A673 (cell line): ENCODE data around the gene TEP1. TPM values are rescaled to one million over a fixed set of nuclear protein-coding genes. Genes with fewer than 3 reads are reported as not detected.

Experiments
- BruUV-seq: library from RNA; stranded (reverse); fragments of 400-500 nt; replicated peaks from 2 replicates; lab custom pipeline; 2021; lab: Mats Ljungman, UMichigan
- CTCF ChIA-PET: fragments of 300-600 bp; sonication (Branson Sonifier 250); formaldehyde crosslinking; loops from one replicate; lab custom pipeline; 2022; ENCODE audit warnings: antibody characterized with exemption; lab: Charles Lee
- POLR2A ChIA-PET: fragments of 300-600 bp; sonication (Branson Sonifier 250); formaldehyde crosslinking; loops from one replicate; lab custom pipeline; 2022; ENCODE audit warnings: antibody characterized with exemption; ENCODE audit not compliant: low non-redundant PET; lab: Charles Lee
- DNase-seq: peaks from one replicate; pipeline ENCODE4 v3.0.0-alpha.2; 2015; ENCODE audit warnings: low spot score
- H3K27ac ChIP-seq: fragments of 200-600 bp; sonication (generic); 2 replicates; pipeline ENCODE4 v1.5.1; 2016; ENCODE audit warnings: mixed run types, low read depth, mild to moderate bottlenecking, mixed read lengths, antibody characterized with exemption, low read length; ENCODE audit not compliant: poor library complexity, severe bottlenecking
- H3K27me3 ChIP-seq: fragments of 200-600 bp; sonication (generic); replicated peaks from 2 replicates; pipeline ENCODE4 v1.6.1; 2017; ENCODE audit warnings: mixed run types, low read depth, mild to moderate bottlenecking, mixed read lengths, antibody characterized with exemption, low read length; ENCODE audit not compliant: insufficient read depth, poor library complexity
- H3K36me3 ChIP-seq: fragments of 200-600 bp; sonication (generic); 2 replicates; pipeline ENCODE4 v1.6.1; 2016; ENCODE audit warnings: mixed run types, mild to moderate bottlenecking, mixed read lengths, antibody characterized with exemption, low read length; ENCODE audit not compliant: insufficient read depth, poor library complexity, severe bottlenecking
- H3K4me1 ChIP-seq: fragments of 200-600 bp; sonication (generic); 2 replicates; pipeline ENCODE4 v1.6.1; 2017; ENCODE audit warnings: mixed run types, mild to moderate bottlenecking, mixed read lengths, antibody characterized with exemption, low read length; ENCODE audit not compliant: insufficient read depth, poor library complexity, severe bottlenecking
- H3K4me3 ChIP-seq: fragments of 200-600 bp; sonication (generic); 2 replicates; pipeline ENCODE4 v1.5.1; 2016; ENCODE audit warnings: low read depth, mixed run types, mild to moderate bottlenecking, mixed read lengths, low read length; ENCODE audit not compliant: poor library complexity, severe bottlenecking
- H3K9me3 ChIP-seq: fragments of 200-600 bp; sonication (generic); 2 replicates; pipeline ENCODE4 v1.6.1; 2016; ENCODE audit warnings: mixed run types, low read depth, mild to moderate bottlenecking, mixed read lengths, antibody characterized with exemption, low read length; ENCODE audit not compliant: poor library complexity, severe bottlenecking
- EZH2 ChIP-seq: fragments of 200-600 bp; sonication (generic); IDR thresholded peaks from 2 replicates; pipeline ENCODE4 v1.6.1; 2017; ENCODE audit warnings: borderline replicate concordance, low read depth, mild to moderate bottlenecking, mixed read lengths, antibody characterized with exemption, low read length; ENCODE audit not compliant: poor library complexity, severe bottlenecking
- intact Hi-C: fragments of 100-400 bp; cut with micrococcal nuclease; formaldehyde crosslinking; loops from one replicate; pipeline ENCODE4 v1.10.0; 2022; ENCODE audit not compliant: unreplicated experiment
- total RNA-seq: library from RNA; stranded (reverse); gene quantifications from 2 replicates; pipeline ENCODE4 v1.2.3, GENCODE V29; 2021
- TF ChIP-seq, protein P1 (sequence below): fragments of 300-800, 200-600 bp; sonication (generic); conservative IDR thresholded peaks from 2 replicates; pipeline ENCODE4 v1.5.1; 2017; ENCODE audit warnings: low read depth, mild to moderate bottlenecking, antibody characterized with exemption, low read length, moderate library complexity, mixed read lengths

TEP1 gene
- total RNA-seq, 1 experiment from 2014 or later = 12.3 TPM

DNA sequence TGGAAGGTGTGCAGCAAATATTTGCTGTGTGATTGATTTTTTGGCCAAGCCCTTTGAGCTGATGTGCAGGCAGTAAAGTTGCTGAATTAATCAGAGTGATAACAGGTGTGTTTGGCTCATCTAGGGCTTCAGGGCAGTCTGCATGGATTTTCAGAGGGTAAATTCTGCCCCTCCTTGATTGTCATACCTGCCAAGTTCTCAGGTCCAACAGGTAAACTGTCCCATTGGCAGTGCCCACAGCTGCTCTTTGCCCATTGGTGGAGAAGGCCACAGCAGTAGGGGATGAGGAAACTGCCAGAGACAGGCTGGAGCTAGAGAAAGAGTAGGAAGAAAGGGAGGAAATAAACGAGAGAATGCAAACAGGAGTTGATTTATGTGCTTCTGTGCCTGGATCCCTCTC is 33.6 kb downstream of the TEP1 start:
- CTCF ChIA-PET = no interaction called here
- H3K36me3 ChIP-seq = peaks cover 15% of the 10 kb centered on the region
- H3K27me3 ChIP-seq = no peaks in the 10 kb centered on the region
- no peaks in the 10 kb centered on the region for H3K4me1 ChIP-seq
- no TSS peak for BruUV-seq
- no peak overlapping the region for H3K4me3 ChIP-seq
- no peak for TF ChIP-seq EZH2
- TF ChIP-seq, protein P1, sequence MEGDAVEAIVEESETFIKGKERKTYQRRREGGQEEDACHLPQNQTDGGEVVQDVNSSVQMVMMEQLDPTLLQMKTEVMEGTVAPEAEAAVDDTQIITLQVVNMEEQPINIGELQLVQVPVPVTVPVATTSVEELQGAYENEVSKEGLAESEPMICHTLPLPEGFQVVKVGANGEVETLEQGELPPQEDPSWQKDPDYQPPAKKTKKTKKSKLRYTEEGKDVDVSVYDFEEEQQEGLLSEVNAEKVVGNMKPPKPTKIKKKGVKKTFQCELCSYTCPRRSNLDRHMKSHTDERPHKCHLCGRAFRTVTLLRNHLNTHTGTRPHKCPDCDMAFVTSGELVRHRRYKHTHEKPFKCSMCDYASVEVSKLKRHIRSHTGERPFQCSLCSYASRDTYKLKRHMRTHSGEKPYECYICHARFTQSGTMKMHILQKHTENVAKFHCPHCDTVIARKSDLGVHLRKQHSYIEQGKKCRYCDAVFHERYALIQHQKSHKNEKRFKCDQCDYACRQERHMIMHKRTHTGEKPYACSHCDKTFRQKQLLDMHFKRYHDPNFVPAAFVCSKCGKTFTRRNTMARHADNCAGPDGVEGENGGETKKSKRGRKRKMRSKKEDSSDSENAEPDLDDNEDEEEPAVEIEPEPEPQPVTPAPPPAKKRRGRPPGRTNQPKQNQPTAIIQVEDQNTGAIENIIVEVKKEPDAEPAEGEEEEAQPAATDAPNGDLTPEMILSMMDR = no peak
- POLR2A ChIA-PET = no interaction called here
- DNase-seq = no peak
- no peak overlapping the region for H3K27ac ChIP-seq
- no peaks in the 10 kb centered on the region for H3K9me3 ChIP-seq
- intact Hi-C loops = no loop called here

DNA sequence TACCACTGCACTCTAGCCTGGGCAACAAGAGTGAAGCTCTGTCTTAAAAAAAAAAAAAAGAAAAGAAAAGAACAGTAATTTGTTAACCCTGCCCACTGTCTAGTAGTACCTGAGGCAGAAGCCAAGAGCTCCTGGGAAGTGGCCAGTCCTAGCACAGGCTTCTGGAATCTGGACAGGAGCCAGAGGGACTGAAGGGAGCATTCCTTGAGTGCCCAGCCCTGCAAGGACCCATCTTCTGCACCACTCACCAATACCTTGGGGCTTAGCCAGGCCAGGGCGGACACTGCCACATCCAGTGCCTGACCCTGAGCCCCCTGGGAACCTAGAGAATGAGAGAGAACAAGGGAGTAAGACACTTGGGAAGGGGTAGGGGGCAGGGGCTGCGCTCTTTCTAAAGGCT is 36.1 kb downstream of the TEP1 start:
- POLR2A ChIA-PET = no interaction called here
- no peaks in the 10 kb centered on the region for H3K27me3 ChIP-seq
- CTCF ChIA-PET = interaction anchor here (0.5 kb wide), 1 partner anchor 152 kb away, joined by 4 read pairs; no protein-coding TSS in a partner anchor
- TF ChIP-seq, protein P1 = no peak
- no peak for TF ChIP-seq EZH2
- H3K4me3 ChIP-seq = no peak overlapping the region
- no TSS peak for BruUV-seq
- no peak overlapping the region for H3K27ac ChIP-seq
- no peaks in the 10 kb centered on the region for H3K4me1 ChIP-seq
- no peaks in the 10 kb centered on the region for H3K9me3 ChIP-seq
- H3K36me3 ChIP-seq = peaks cover 18% of the 10 kb centered on the region
- no peak for DNase-seq
- intact Hi-C loops = no loop called here

DNA sequence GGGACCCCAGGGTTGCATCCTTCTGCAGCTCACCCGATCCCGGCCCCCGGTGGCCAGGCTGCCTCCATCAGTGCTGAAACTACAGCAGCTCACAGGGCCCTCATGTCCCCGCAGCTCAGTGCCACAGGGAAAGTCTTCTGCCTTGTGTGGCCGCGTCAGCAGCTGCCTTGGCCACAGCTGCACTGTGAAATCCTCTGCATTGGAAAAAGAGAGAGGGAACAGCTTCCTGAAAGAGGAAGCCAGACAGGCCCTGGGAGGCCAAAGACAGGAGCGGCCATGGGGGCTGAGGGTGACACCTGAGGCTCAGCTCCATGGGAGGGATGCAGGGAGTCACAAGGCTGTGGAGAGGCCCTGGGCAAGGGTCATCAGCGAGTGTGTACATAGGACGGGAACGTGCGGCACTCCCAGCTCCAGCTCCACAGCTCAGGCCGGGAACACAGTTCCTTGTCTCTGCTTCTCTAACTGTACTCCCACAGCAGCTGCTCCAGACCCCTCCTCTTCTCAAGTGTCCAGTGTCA is 37.2 kb downstream of the TEP1 start:
- Histone ChIP-seq H3K4me3 (no peak overlapping the region), H3K27ac (no peak overlapping the region), H3K4me1 (no peaks in the 10 kb centered on the region), H3K27me3 (no peaks in the 10 kb centered on the region), H3K9me3 (no peaks in the 10 kb centered on the region), H3K36me3 (peaks cover 26% of the 10 kb centered on the region)
- no TSS peak for BruUV-seq
- TF ChIP-seq EZH2 = no peak
- TF ChIP-seq, protein P1 = no peak
- ChIA-PET POLR2A (no interaction called here), CTCF (no interaction called here)
- no peak for DNase-seq
- intact Hi-C loops = no loop called here
